NCI-H82 treated with DMSO at 0.1 percent for 48 hours (cell line): ENCODE data around the gene FDXACB1.

Experiments
- DNase-seq: peaks from one replicate; lab custom pipeline; 2025; ENCODE audit not compliant: unreplicated experiment; lab: John Stamatoyannopoulos, UW

The FDXACB1 gene, protein sequence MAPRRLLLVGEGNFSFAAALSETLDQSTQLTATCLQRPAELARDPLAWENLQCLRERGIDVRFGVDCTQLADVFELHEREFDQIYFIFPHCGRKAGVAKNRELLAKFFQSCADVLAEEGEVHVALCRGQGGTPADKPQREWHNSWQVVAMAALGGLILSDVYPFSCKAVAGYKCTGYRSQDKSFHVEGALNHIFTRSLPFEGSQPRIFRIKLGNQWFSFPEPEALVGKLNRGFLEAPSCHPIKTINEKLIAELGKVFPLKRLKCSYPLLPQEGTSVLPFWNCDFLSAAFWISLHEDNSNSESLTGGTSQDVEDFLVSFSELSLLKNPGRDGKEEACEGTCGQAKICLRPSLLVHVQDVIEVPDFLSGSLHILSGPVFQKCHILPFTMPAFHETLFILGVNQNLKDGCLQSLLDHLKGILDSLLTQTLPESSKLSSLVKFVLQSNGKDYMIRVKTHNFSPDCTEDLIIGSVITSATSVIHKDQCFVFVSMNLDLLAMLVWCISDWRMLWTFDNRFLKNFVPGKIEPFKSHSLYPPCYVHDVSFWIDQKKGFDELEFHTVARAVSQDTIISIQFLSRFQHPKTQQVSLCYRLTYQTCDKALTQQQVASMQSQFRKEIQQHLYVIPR

GRCh38 chr11:111878849-111879636 is at the start of gene FDXACB1, which contains the start of gene CFAP68:
Gene FDXACB1 (minus strand): TSS chr11:111879165. CDS start chr11:111879132, 33 bp downstream.
Gene CFAP68 (plus strand): TSS chr11:111879541. CDS start chr11:111879561, 20 bp downstream.
- DNase-seq = peak; percentile 95

- DNase-seq = peak; percentile 83
Measured at GRCh38 chr11:111926505-111927391, 47.8 kb upstream of the FDXACB1 start.

- no peak for DNase-seq
Measured at GRCh38 chr11:111925953-111926352, 47.0 kb upstream of the FDXACB1 start.

GRCh38 chr11:111923951-111924350 is 45.0 kb upstream of the FDXACB1 start:
- no peak for DNase-seq

DNA sequence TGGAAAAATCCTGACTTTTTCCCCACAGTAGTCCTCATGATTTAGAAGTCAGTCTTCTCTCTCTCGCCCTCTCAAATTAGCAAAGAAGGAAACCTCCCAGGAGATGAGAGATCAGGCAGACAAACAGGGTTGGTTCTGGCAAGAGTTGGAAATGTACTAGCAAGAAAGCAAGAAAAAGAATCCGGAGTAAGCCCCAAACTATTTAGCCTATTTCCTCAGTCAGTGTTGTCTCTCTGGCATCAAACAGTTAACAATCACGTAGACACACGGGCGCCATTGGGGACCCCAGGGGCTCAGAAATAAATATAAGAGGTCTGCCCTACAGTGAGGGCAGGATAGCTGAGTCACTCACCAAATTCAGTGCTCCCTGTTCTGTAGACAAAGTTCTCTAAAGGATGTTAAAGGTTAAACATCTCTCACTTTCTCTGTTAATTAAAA is 44.4 kb upstream of the FDXACB1 start:
- no peak for DNase-seq

- no peak for DNase-seq
Measured at GRCh38 chr11:111922803-111923202, 43.8 kb upstream of the FDXACB1 start.

DNA sequence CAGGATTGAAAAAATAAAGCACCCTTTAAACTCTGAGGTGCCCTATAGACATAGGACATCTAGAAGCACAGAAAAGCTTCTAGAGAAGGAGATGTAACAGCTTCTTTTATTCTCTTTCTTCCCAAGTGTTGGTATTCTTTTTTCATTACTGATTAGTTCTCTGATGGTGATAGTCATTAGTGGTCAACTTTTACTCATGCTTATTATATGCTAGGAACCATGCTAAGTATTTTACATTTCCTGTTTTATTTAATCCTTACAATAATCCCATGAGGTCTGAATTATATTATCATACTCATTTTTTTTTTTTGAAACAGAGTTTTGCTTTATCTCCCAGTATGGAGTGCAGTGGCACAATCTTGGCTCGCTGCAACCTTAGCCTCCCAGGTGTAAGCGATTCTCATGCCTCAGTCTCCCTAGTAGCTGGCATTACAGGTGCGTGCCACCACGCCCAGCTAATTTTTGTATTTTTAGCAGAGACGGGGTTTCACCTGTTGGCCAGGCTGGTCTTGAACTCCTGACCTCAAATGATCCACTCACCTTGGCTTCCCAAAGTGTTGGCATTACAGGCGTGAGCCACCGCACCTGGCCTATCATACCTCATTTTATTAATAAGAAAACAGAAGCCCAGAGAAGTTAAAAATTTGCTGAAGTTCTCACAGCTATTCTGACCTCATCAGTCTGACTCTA is 42.7 kb upstream of the FDXACB1 start:
- no peak for DNase-seq

DNA sequence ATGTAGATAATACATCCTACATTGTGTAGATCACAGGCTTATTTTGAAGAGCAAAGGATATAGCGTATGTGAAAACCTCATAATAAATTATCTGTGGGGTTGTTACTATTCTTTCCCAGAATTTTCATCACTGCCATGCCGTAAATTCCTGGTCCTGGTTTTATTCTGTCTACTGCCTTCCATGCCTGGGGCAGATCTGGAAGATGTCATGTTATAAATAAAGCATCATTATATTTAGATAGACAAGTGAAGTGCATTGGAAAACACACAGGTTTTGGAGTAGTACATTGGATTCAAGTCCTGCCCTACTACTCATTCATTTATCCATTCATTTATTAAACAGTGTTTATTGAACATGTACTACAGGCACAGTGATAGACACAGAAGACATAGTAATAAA is 41.9 kb upstream of the FDXACB1 start:
- no peak for DNase-seq

DNA sequence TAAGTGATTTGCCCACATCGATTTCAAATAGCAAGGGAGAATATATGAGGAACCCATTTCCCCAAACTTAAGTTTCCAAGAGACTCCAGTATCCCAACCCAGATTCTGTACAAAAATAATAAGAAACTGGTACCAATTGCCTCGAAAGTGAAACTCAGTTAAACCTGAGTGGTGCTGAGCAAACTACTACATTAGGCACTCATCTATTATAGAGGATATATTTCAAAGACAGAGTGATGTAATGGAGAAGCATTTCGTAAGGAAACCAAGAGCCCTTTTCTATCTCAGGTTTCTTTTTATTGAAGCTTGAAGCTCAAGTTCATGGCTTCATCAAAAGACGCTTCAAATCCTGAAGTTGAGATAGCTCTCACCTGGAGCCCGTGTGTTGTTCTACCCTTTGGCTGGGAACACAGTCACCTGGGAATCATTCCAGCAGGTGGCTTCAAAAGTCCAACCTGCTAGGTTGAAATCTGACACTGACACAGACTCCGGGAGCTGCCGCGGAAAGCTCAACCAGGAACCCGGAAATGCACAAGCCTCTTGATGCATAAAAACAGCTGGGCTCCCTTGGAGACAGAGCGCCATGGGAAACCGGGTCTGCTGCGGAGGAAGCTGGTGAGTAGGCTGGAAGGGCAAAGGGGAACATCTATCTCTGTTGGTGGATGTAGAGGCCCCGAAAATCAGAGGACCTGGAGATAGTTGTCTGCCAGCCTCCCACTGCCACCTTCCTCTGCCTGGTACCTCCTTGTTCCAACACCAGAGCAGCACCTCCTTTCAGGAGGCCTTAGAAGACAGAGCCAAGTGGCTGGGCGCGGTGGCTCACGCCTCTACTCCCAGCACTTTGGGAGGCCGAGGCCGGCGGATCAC is 39.7 kb upstream of the FDXACB1 start, which contains the start of gene C11orf52:
Gene C11orf52 (plus strand): TSS at position 524 of the 867 bp plus-strand sequence. CDS start 60 bp downstream, at position 584.
- no peak for DNase-seq

DNA sequence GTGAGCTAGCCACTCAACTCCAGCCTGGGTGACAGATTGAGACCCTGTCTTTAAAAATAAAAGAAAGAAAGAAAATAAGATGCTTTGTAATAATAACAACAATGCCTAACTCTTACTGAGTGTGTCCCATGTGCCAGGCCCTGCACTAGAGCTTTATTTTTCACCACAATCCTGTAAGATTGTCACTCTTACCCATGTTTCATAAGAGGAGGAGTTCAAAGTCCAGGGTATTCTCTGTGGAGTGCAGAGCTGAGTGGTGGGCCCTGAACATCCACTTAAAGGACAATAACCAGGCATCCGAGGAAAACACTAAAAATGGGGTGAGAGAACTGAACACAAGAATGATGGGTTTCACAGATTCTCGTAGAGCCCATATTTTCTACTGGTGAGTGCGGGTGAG is 38.8 kb upstream of the FDXACB1 start:
- DNase-seq = no peak

- DNase-seq = no peak
Measured at GRCh38 chr11:111917312-111917711, 38.3 kb upstream of the FDXACB1 start.

GRCh38 chr11:111916768-111917167 is 37.8 kb upstream of the FDXACB1 start:
- no peak for DNase-seq

DNA sequence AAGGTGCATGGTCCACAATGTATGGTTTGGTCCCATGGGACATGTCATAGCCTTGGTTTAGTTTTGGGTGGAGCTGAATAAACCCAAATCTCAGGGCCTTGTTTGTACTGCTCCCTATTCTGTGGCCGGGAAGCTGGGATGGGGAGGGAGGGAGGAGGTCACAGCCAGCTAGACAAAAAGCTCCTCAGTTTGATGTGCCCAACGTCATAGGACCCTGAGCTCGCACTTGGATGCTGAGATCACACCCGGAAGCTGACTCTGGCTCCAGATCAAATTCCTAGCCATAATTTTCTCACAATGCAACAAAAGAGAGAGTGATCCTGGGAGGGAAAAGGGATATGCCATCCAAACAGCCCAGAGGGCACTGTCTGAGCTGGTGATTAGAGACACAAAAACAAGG is 35.0 kb upstream of the FDXACB1 start:
- no peak for DNase-seq

- DNase-seq = no peak
Measured at GRCh38 chr11:111913031-111913861, 34.3 kb upstream of the FDXACB1 start.

GRCh38 chr11:111912535-111912934 is 33.6 kb upstream of the FDXACB1 start, which contains the start of gene HSPB2:
Gene HSPB2 (plus strand): TSS chr11:111912734. CDS start chr11:111912830, 96 bp downstream.
- DNase-seq = no peak

DNA sequence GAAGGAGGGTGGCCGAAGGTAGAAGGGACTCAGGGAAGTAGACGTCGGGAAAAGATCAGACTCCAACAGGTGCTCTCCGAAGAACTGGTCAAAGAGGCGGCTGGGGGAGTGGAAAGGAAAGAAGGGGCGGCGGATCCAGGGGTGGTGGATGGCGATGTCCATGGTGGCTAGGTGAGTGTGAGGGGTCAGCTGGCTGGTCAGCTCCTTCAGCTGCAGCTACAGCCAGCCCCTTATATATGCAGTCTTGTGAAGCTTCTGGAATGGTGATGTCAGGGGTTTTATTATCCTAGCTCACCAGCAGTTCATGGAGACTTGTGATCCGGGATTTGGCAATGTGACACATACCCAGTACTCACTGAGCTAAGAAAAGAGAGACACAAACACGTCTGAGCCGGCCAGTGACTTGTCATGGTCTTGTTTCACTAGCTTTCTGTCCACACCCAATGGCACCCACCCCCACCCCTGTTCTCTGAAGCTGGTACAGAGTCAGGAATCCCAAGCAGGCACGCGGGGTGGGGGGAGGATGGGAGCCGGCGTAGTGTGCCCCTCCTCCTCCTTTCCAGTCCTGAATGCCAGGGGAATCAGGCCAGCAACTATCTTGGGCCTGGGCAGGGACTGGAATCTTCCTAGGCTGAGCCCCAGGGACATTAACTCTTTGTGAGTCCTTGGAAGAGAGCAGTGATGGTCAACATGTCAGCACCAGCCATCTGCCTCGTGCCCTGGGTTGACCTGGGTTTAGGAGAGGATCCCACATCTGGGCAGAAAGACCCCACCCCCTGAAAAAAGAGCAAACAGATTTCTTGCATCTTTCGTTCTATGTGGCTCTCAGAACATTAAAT is 32.8 kb upstream of the FDXACB1 start, which contains the start of gene CRYAB:
Gene CRYAB (minus strand): TSS at position 208 of the 839 bp plus-strand sequence. CDS start 46 bp downstream, at position 162.
- no peak for DNase-seq
